HG03354 (cell line): ENCODE results near the gene DCDC1.

Experiments
- ATAC-seq: cut with Tn5 transposase; IDR thresholded peaks from one replicate; pipeline ENCODE4 v1.9.1; 2021; ENCODE audit warnings: mild to moderate bottlenecking; ENCODE audit not compliant: unreplicated experiment, poor library complexity, severe bottlenecking

The DCDC1 gene, protein sequence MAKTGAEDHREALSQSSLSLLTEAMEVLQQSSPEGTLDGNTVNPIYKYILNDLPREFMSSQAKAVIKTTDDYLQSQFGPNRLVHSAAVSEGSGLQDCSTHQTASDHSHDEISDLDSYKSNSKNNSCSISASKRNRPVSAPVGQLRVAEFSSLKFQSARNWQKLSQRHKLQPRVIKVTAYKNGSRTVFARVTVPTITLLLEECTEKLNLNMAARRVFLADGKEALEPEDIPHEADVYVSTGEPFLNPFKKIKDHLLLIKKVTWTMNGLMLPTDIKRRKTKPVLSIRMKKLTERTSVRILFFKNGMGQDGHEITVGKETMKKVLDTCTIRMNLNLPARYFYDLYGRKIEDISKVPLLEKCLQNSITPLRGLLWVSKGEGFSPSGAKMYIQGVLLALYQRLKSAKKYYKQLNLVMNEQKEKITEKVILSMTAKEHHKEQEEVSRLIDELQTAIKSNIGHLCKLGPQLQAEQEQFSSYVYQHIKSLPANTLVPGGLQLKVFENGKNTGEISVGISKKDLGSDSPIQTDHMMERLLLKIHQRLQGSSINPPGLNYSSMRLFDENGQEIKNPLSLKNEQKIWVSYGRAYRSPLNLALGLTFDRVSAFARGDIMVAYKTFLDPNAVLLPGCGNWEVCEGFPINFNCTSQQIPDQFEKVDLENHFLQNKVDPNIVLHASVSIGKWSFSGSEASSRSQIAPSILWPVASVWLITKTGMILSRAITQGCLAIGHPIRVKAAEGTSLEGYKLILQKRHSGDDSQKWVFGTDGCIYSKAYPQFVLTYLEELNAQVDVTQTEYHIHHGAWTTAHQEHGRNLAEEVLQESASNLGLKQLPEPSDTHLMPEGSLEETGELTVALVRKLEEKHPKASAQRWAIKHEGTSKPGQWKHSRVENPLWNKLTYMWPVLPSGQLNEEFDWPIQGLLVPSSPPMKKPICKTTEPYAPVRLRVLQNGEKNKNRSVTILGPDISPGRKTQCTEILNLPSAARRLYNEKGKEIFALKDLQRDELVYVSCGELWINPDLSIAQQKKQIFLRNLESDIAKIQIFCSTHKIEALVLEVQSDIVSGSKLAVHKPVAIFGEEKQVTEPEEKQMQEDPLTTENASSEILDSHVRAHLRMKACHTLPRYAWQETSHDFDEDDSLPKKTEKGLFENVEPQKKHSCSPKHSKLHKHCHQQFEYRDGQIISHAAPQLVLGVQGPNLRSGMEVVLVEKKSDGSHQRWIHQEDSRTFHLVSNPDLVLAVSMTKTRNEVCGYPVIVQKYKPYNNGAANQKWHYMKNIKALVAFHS (N-terminal part only)

DNA sequence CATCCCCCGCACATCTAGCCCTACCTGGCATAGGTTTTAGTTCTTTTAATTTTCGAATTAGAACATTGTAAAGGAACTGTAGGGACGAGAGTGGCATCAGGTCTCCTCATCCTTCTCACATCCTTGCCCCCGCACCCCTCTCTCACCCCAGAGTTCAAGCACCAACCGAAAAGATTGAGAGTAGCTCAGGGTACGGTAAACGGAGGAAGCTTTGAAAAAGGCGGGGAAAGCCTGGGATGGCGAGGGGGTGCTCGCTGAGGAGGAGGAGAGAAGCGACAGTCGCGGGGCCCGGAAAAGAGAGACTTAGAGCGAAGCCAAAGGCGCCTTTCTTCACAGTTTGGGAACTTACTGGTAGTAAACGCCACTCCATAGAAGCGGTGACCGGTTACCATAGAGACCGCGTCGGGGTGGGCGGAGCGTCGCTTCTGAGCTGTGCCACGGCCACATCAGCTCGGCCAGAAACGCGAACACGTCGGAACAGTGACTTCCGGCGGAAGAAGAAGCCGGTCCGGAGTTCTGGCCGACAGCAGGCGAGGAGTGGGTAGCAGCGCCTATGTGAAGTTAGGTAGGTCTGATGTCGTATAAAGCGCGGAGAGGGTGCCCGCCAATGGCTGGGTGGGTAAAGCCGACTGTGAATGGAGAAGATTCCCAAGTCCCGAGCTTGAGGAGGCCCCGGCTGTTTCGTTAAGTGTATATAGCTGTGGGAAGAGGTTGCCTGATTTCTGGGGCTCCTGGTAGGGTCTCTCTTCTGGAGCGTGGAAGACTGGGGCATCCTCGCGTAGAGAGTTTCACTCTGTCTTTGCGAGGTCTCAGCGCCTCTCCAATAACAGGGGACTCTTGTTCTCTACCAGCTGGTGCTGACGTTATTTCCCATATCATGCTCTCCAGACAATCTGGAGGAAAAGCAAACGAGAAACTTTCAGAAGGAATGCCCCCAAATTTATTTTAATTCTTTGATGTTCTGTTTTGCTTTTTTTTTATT is at the start of gene DCDC1, which contains the start of gene DNAJC24:
DCDC1 (minus strand) TSS at position 392 of the 982 bp plus-strand sequence. CDS start 41,459 bp downstream, outside the sequence.
DNAJC24 (plus strand) TSS at position 513 of the 982 bp plus-strand sequence. CDS start 889 bp downstream, outside the sequence.
- ATAC-seq = peak; percentile 97

DNA sequence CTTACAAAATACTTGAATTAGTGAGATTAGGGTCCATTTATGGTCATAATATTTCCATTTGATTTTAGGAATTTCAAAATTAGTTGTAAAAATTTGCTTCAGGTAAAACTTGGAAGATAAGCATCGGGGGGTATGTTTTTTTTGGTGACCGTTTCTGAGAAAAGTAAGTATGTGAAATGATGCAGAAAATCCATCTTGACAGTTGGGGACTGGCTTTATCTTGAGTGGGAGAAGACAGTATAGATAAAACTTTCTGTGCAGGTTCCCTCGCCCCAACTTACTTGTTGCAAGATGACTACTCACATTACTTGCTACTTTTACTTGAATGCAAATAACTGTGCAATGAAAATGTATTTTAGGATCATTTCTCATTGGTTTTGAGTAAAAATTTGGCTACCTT is 49.6 kb upstream of the DCDC1 start:
- no peak for ATAC-seq

GRCh38 chr11:31417816-31418215 is 48.3 kb upstream of the DCDC1 start:
- no peak for ATAC-seq

DNA sequence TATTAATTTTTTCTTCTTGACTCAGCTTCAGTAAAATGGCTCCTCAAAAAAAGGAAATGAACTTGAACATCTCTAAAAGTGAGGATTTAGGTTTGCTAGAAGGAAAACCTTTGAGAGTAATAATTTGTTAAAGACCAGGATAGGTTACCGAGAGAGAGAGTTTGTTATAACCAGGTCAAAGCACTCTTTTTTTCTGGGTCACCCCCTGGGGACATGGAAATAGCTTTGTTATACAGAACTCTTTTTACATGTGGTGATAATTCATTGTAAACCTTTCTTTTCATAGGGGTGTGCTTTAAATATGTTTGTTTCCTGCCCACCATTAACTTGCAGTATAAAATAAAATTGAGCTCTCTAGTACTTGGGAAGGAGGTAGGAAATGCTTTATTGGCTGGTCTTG is 47.8 kb upstream of the DCDC1 start:
- ATAC-seq = no peak

DNA sequence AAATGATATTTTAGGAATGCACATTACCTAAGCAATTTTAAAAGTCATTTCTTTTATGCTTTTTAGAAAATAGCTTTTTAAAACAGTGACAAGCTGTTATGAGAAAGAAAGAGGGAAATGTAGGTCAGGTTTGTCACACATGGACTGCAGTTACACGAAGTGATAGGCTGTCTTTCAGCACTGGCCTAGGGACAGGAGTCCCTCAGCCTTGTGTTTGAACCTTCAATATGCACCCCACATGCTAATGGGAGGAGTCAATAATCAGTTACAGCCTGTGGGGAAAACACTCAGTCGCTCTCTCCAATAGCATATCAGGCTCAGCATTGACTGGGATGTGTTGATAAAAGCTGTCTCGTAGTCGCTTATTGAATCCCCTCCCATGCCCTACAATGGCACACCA is 45.9 kb upstream of the DCDC1 start:
- ATAC-seq = no peak

DNA sequence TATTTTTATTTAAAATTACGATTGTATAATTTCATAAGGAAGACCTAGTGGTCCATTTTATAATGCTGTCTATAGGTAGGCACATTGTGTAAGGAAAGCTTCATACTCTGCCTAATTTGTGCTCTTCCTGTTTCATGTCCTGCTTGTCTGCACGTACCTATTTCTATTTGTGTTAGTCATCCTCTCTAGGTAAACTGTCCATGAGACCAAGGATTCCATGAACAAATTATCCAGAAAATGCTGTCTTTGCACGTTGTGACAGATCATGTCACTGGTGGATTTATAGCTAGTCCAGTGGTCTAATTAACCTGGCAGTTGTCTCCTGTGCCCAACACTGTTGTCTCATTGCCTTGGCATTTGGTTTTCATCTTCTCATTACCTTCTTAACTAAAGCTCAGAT is 44.8 kb upstream of the DCDC1 start:
- ATAC-seq = no peak

GRCh38 chr11:31412946-31413345 is 43.4 kb upstream of the DCDC1 start:
- ATAC-seq = no peak

DNA sequence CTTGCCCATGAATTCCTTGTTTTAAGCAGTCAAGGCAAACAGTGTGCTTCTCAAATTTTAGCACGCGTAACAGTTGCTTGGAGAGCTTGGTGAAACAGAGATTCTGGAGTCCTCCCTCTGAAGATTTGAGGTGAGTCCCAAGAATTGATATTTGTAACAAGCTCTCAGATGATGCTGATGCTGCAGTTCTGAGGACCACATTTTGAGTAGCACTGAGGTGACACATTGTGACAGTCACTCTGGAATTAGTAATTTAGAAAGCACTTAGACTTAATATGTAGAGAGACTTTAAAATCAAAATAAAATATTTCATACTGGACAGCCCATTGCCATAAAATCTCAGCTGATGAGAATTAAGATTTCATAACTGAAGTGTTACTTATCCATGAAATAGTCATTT is 38.7 kb upstream of the DCDC1 start:
- no peak for ATAC-seq

DNA sequence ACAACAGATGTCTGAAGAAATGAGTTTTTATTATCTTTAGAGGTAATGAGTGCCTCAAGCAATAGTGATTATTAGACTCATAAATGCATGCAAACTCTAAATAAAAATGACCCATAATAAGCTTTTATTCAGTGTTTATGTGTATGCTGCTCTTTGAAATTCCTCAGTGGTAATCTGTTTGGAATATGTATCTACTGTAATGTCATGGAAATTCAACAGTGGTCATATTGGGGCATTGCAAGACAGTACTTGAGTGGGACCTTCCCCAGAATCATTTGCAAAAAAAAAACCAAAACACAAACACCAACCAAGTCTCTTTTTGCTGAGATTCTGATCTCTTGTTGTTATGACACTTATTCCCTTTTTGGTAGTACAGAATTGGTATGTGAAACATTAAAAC is 35.1 kb upstream of the DCDC1 start:
- ATAC-seq = no peak

- ATAC-seq = peak; percentile 53
Measured at GRCh38 chr11:31397239-31397834, 27.8 kb upstream of the DCDC1 start.

DNA sequence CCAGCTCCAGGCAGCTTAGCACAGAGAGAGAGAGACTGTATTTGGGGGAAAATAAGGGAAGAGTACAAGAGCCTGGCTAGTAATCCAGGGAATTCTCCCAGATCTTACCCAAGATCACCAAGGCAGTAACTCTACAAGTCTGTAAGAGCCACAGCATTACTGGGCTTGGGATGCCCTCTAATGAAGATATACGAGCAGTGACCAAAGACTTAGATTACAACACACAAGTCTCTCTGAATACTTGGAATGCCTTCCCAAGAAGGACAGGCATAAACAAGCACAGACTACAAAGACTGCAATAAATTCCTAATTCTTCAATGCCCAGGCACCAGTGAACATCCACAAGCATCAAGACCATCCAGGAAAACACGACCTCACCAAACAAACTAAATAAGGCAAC is 17.8 kb upstream of the DCDC1 start:
- no peak for ATAC-seq

- no peak for ATAC-seq
Measured at GRCh38 chr11:31383116-31383515, 13.6 kb upstream of the DCDC1 start.

- ATAC-seq = no peak
Measured at GRCh38 chr11:31375879-31376278, 6.3 kb upstream of the DCDC1 start.

- ATAC-seq = no peak
Measured at GRCh38 chr11:31366795-31367194, 2.7 kb downstream of the DCDC1 start.

GRCh38 chr11:31361743-31362142 is 7.8 kb downstream of the DCDC1 start:
- no peak for ATAC-seq

GRCh38 chr11:31355817-31356216 is 13.7 kb downstream of the DCDC1 start:
- no peak for ATAC-seq

GRCh38 chr11:31355131-31355530 is 14.4 kb downstream of the DCDC1 start:
- no peak for ATAC-seq

- no peak for ATAC-seq
Measured at GRCh38 chr11:31351168-31351567, 18.4 kb downstream of the DCDC1 start.
